SKM-1 (cell line): ENCODE data around the gene SMPD1.
A peak's percentile ranks its signal among the peaks of the same experiment; 100 is the strongest.
"Not testable (repeated sequence)": the region's sequence is repeated elsewhere in the genome, so short reads cannot be mapped to it uniquely, and the experiment has no call there.

Experiments
- DNase-seq: peaks from one replicate; lab custom pipeline; 2025; ENCODE audit not compliant: unreplicated experiment; lab: John Stamatoyannopoulos, UW

The SMPD1 gene

GRCh38 chr11:6388748-6389147 is 1.5 kb upstream of the SMPD1 start:
- DNase-seq: no peak

GRCh38 chr11:6390718-6391469 is 620 bp downstream of the SMPD1 start:
- no peak for DNase-seq

GRCh38 chr11:6391537-6392134 is 1.4 kb downstream of the SMPD1 start:
- no peak for DNase-seq

- DNase-seq: not testable (repeated sequence)
Measured at GRCh38 chr11:6392251-6392650, 2.0 kb downstream of the SMPD1 start.

- DNase-seq: no peak
Measured at GRCh38 chr11:6393989-6394670, 3.9 kb downstream of the SMPD1 start.

GRCh38 chr11:6395470-6396060 is 5.3 kb downstream of the SMPD1 start:
- DNase-seq: no peak

- no peak for DNase-seq
Measured at GRCh38 chr11:6397156-6397555, 6.9 kb downstream of the SMPD1 start.

- DNase-seq: no peak
Measured at GRCh38 chr11:6397636-6398035, 7.4 kb downstream of the SMPD1 start.

GRCh38 chr11:6400431-6401345 is 10.4 kb downstream of the SMPD1 start:
- no peak for DNase-seq

GRCh38 chr11:6401464-6401863 is 11.2 kb downstream of the SMPD1 start:
- DNase-seq: no peak

- DNase-seq: no peak
Measured at GRCh38 chr11:6402061-6402470, 11.8 kb downstream of the SMPD1 start.

- DNase-seq: peak; percentile 40
Measured at GRCh38 chr11:6402561-6402981, 12.3 kb downstream of the SMPD1 start.

- DNase-seq: no peak
Measured at GRCh38 chr11:6403539-6403938, 13.3 kb downstream of the SMPD1 start.

- DNase-seq: no peak
Measured at GRCh38 chr11:6404342-6405051, 14.2 kb downstream of the SMPD1 start.

- no peak for DNase-seq
Measured at GRCh38 chr11:6405052-6405667, 14.9 kb downstream of the SMPD1 start.

GRCh38 chr11:6405846-6406245 is 15.6 kb downstream of the SMPD1 start:
- no peak for DNase-seq

- no peak for DNase-seq
Measured at GRCh38 chr11:6406370-6406769, 16.1 kb downstream of the SMPD1 start.

GRCh38 chr11:6410695-6411430 is 20.6 kb downstream of the SMPD1 start:
- DNase-seq: no peak

GRCh38 chr11:6411594-6412031 is 21.3 kb downstream of the SMPD1 start:
- no peak for DNase-seq
